BE2C (cell line): ENCODE results near the gene GLI3.

Experiments used
- DNase-seq: peaks from one replicate; pipeline ENCODE4 v3.0.0-alpha.2; 2020
- H3K27me3 ChIP-seq: fragments of 250-450 bp; sonication (Bioruptor Pico); 2 replicates; pipeline ENCODE4 v1.5.1; 2020; ENCODE audit warnings: mild to moderate bottlenecking
- H3K36me3 ChIP-seq: fragments of 250-450 bp; sonication (Bioruptor Pico); 2 replicates; pipeline ENCODE4 v1.5.1; 2020; ENCODE audit warnings: mild to moderate bottlenecking
- H3K4me1 ChIP-seq: fragments of 250-450 bp; sonication (Bioruptor Pico); 2 replicates; pipeline ENCODE4 v1.5.1; 2020
- H3K4me3 ChIP-seq: 2 replicates; pipeline ENCODE4 v1.5.1; 2011; ENCODE audit warnings: low read depth, low read length
- H3K9me3 ChIP-seq: fragments of 250-450 bp; sonication (Bioruptor Pico); 2 replicates; pipeline ENCODE4 v1.5.1; 2020
- TF ChIP-seq, protein P1 (sequence below): IDR thresholded peaks from 2 replicates; pipeline ENCODE4 v1.5.1; 2012; ENCODE audit warnings: mild to moderate bottlenecking, low read depth, low read length

The GLI3 gene

GRCh38 chr7:42068554-42069280, 168.3 kb downstream of the GLI3 start:
- no peak overlapping the region for H3K4me3 ChIP-seq
- DNase-seq: no peak
- TF ChIP-seq, protein P1, sequence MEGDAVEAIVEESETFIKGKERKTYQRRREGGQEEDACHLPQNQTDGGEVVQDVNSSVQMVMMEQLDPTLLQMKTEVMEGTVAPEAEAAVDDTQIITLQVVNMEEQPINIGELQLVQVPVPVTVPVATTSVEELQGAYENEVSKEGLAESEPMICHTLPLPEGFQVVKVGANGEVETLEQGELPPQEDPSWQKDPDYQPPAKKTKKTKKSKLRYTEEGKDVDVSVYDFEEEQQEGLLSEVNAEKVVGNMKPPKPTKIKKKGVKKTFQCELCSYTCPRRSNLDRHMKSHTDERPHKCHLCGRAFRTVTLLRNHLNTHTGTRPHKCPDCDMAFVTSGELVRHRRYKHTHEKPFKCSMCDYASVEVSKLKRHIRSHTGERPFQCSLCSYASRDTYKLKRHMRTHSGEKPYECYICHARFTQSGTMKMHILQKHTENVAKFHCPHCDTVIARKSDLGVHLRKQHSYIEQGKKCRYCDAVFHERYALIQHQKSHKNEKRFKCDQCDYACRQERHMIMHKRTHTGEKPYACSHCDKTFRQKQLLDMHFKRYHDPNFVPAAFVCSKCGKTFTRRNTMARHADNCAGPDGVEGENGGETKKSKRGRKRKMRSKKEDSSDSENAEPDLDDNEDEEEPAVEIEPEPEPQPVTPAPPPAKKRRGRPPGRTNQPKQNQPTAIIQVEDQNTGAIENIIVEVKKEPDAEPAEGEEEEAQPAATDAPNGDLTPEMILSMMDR: no peak
- H3K36me3 ChIP-seq: no peaks in the 10 kb centered on the region
- no peaks in the 10 kb centered on the region for H3K27me3 ChIP-seq
- H3K9me3 ChIP-seq: no peaks in the 10 kb centered on the region
- H3K4me1 ChIP-seq: no peaks in the 10 kb centered on the region

DNA sequence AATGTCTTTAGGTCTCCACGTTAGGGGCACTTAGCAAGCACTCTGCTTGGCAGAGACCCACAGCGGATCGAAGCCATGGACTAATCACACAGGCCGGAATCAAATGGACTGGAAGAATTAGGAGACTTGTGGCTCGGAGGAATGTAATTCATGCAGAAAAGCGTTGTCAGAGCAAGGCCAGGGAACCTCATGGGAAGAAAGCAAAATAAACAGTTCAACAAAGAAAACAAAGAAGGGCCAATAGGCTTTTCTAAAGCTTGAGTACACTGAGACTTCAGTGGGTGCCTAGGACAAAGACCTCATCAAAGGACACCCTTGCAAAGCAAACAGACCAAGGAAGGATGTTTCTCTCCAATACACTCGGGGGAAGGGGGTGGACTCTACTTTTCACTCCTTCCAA, 171.1 kb downstream of the GLI3 start:
- H3K36me3 ChIP-seq: no peaks in the 10 kb centered on the region
- no peaks in the 10 kb centered on the region for H3K9me3 ChIP-seq
- no peaks in the 10 kb centered on the region for H3K4me1 ChIP-seq
- TF ChIP-seq, protein P1: no peak
- no peak for DNase-seq
- H3K27me3 ChIP-seq: no peaks in the 10 kb centered on the region
- no peak overlapping the region for H3K4me3 ChIP-seq

DNA sequence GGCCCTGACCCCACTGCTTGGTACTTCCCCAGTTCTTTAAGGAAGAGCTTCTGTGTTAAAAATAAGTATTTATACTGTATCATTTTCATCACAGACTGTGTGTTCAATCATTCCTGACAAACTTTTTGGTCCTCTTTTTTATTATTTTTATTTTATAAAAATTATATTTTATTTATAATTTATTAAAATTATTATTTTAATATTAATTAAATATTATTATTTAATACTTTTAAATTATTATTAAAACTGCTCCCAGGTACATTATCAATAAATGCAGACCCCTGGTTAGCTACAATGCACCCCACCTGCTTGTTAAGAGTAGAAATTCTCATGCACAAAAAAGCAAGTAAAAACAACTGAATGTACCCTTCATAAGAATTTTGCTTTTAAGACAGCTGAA, 172.0 kb downstream of the GLI3 start:
- Histone ChIP-seq H3K4me3 (no peak overlapping the region), H3K27me3 (no peaks in the 10 kb centered on the region), H3K9me3 (no peaks in the 10 kb centered on the region), H3K36me3 (no peaks in the 10 kb centered on the region), H3K4me1 (no peaks in the 10 kb centered on the region)
- no peak for DNase-seq
- TF ChIP-seq, protein P1: no peak

DNA sequence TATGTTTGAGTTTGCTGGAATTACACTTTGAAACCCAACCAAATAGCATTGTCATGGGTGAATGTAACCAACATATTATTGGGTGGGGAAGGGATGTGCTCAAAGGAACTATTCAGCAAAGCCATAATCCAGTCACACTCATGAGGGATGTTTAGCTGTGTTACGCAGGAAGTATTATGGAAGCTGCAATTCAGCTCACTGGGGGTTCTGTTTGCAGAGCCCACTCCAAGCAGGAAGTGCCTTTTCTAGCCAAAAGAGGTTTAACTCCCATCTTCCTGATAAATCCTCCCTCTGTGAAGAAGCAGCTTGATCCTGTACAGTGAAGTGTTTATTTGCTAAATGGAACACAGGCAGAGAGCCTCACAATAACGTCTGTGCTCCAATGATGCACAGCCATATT, 172.5 kb downstream of the GLI3 start:
- TF ChIP-seq, protein P1: no peak
- DNase-seq: no peak
- no peak overlapping the region for H3K4me3 ChIP-seq
- no peaks in the 10 kb centered on the region for H3K9me3 ChIP-seq
- no peaks in the 10 kb centered on the region for H3K4me1 ChIP-seq
- no peaks in the 10 kb centered on the region for H3K36me3 ChIP-seq
- no peaks in the 10 kb centered on the region for H3K27me3 ChIP-seq

GRCh38 chr7:42059275-42059674, 177.7 kb downstream of the GLI3 start:
- no peaks in the 10 kb centered on the region for H3K9me3 ChIP-seq
- TF ChIP-seq, protein P1: no peak
- no peak overlapping the region for H3K4me3 ChIP-seq
- DNase-seq: no peak
- H3K36me3 ChIP-seq: no peaks in the 10 kb centered on the region
- H3K4me1 ChIP-seq: no peaks in the 10 kb centered on the region
- no peaks in the 10 kb centered on the region for H3K27me3 ChIP-seq

- no peaks in the 10 kb centered on the region for H3K27me3 ChIP-seq
- H3K4me1 ChIP-seq: no peaks in the 10 kb centered on the region
- H3K9me3 ChIP-seq: no peaks in the 10 kb centered on the region
- TF ChIP-seq, protein P1: no peak
- H3K4me3 ChIP-seq: no peak overlapping the region
- H3K36me3 ChIP-seq: no peaks in the 10 kb centered on the region
- no peak for DNase-seq
Measured at GRCh38 chr7:42057331-42057730, 179.7 kb downstream of the GLI3 start.
